Measurements from ENCODE around the gene DHDH.

Gene DHDH

GRCh38 chr19:48977061-48977460 is 43.6 kb downstream of the DHDH start:
- H3K4me1 ChIP-seq (ENCODE audit: insufficient read depth, poor library complexity, severe bottlenecking): peaks cover 20% of the 10 kb centered on the region
- H3K4me3 ChIP-seq (ENCODE audit: severe bottlenecking): no peak overlapping the region
- H3K9me3 ChIP-seq (ENCODE audit: severe bottlenecking): no peaks in the 10 kb centered on the region
- peak overlapping the region; percentile 30 for H3K27ac ChIP-seq (ENCODE audit: poor library complexity, severe bottlenecking)
- H3K36me3 ChIP-seq (ENCODE audit: low read depth): peaks cover 51% of the 10 kb centered on the region
- no peak for ATAC-seq (ENCODE audit: low read depth)
- H3K27me3 ChIP-seq (ENCODE audit: insufficient read depth, poor library complexity, severe bottlenecking): no peaks in the 10 kb centered on the region
- TF ChIP-seq CTCF (IDR thresholded peaks at IDR 0.05; ENCODE audit: poor library complexity, severe bottlenecking): no peak
- DNase-seq (ENCODE audit: low spot score): no peak

- DNase-seq (ENCODE audit: low spot score) (no peak), ATAC-seq (ENCODE audit: low read depth) (no peak)
- H3K9me3 ChIP-seq (ENCODE audit: severe bottlenecking): no peaks in the 10 kb centered on the region
- peaks cover 49% of the 10 kb centered on the region for H3K36me3 ChIP-seq (ENCODE audit: low read depth)
- TF ChIP-seq CTCF (IDR thresholded peaks at IDR 0.05; ENCODE audit: poor library complexity, severe bottlenecking): no peak
- no peak overlapping the region for H3K4me3 ChIP-seq (ENCODE audit: severe bottlenecking)
- H3K27ac ChIP-seq (ENCODE audit: poor library complexity, severe bottlenecking): no peak overlapping the region
- peaks cover 18% of the 10 kb centered on the region for H3K4me1 ChIP-seq (ENCODE audit: insufficient read depth, poor library complexity, severe bottlenecking)
- no peaks in the 10 kb centered on the region for H3K27me3 ChIP-seq (ENCODE audit: insufficient read depth, poor library complexity, severe bottlenecking)
Observed at GRCh38 chr19:48982280-48982679, 48.8 kb downstream of the DHDH start.

GRCh38 chr19:48985711-48986110 is 52.2 kb downstream of the DHDH start:
- Histone ChIP-seq H3K4me3 (ENCODE audit: severe bottlenecking) (no peak overlapping the region), H3K4me1 (ENCODE audit: insufficient read depth, poor library complexity, severe bottlenecking) (no peaks in the 10 kb centered on the region), H3K27me3 (ENCODE audit: insufficient read depth, poor library complexity, severe bottlenecking) (no peaks in the 10 kb centered on the region), H3K9me3 (ENCODE audit: severe bottlenecking) (no peaks in the 10 kb centered on the region), H3K36me3 (ENCODE audit: low read depth) (peaks cover 57% of the 10 kb centered on the region), H3K27ac (ENCODE audit: poor library complexity, severe bottlenecking) (no peak overlapping the region)
- ATAC-seq (ENCODE audit: low read depth) (no peak), DNase-seq (ENCODE audit: low spot score) (no peak)
- TF ChIP-seq CTCF (IDR thresholded peaks at IDR 0.05; ENCODE audit: poor library complexity, severe bottlenecking): no peak

- Histone ChIP-seq H3K27me3 (ENCODE audit: insufficient read depth, poor library complexity, severe bottlenecking) (no peaks in the 10 kb centered on the region), H3K9me3 (ENCODE audit: severe bottlenecking) (no peaks in the 10 kb centered on the region), H3K27ac (ENCODE audit: poor library complexity, severe bottlenecking) (no peak overlapping the region), H3K36me3 (ENCODE audit: low read depth) (peaks cover 60% of the 10 kb centered on the region), H3K4me1 (ENCODE audit: insufficient read depth, poor library complexity, severe bottlenecking) (no peaks in the 10 kb centered on the region), H3K4me3 (ENCODE audit: severe bottlenecking) (no peak overlapping the region)
- no peak for TF ChIP-seq CTCF (IDR thresholded peaks at IDR 0.05; ENCODE audit: poor library complexity, severe bottlenecking)
- ATAC-seq (ENCODE audit: low read depth) (no peak), DNase-seq (ENCODE audit: low spot score) (no peak)
Observed at GRCh38 chr19:48986211-48986610, 52.7 kb downstream of the DHDH start.

GRCh38 chr19:48987323-48987722 is 53.8 kb downstream of the DHDH start:
- DNase-seq (ENCODE audit: low spot score): no peak

More at GRCh38 chr19:48987323-48987722, 53.8 kb downstream of the DHDH start:
- Histone ChIP-seq H3K4me3 (ENCODE audit: severe bottlenecking) (no peak overlapping the region), H3K4me1 (ENCODE audit: insufficient read depth, poor library complexity, severe bottlenecking) (no peaks in the 10 kb centered on the region), H3K36me3 (ENCODE audit: low read depth) (peaks cover 60% of the 10 kb centered on the region), H3K9me3 (ENCODE audit: severe bottlenecking) (no peaks in the 10 kb centered on the region), H3K27ac (ENCODE audit: poor library complexity, severe bottlenecking) (no peak overlapping the region), H3K27me3 (ENCODE audit: insufficient read depth, poor library complexity, severe bottlenecking) (no peaks in the 10 kb centered on the region)
- no peak for ATAC-seq (ENCODE audit: low read depth)
- TF ChIP-seq CTCF (IDR thresholded peaks at IDR 0.05; ENCODE audit: poor library complexity, severe bottlenecking): no peak
